ENCODE data around the gene CDK7. TPM values are rescaled to one million over a fixed set of nuclear protein-coding genes. Genes with fewer than 3 reads are reported as not detected.

The CDK7 gene
- total RNA-seq, 1 donor, result 40.0 TPM

GRCh38 chr5:69261034-69261433 lies 26.3 kb downstream of the CDK7 start:
- no peaks in the 10 kb centered on the region for H3K27me3 ChIP-seq (ENCODE audit: insufficient read depth, low read length)
- no peaks in the 10 kb centered on the region for H3K4me1 ChIP-seq (ENCODE audit: insufficient read depth, low read length)
- H3K4me3 ChIP-seq (ENCODE audit: low read length), result no peak overlapping the region
- no peaks in the 10 kb centered on the region for H3K9me3 ChIP-seq (ENCODE audit: low read depth, low read length)

DNA sequence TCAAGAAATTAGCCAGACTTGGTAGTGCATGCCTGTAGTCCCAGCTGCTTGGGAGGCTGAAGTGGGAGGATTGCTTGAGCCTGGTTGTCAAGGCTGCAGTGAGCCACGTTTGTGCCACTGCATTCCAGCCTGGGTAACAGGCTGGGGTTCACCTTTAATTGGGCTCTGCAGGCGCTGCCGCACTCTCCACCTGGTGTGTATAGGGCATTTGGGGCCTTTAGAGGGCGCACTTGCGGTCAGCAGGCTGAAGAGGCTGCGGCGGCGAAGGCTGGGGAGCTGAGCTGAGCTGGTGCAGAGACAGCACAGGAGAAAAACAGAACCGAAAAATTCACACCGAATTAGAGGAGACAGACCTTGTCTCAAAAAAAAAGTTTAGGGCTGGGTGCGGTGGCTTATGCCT lies 31.2 kb downstream of the CDK7 start:
- Histone ChIP-seq H3K27me3 (ENCODE audit: insufficient read depth, low read length) (no peaks in the 10 kb centered on the region), H3K9me3 (ENCODE audit: low read depth, low read length) (no peaks in the 10 kb centered on the region), H3K4me1 (ENCODE audit: insufficient read depth, low read length) (no peaks in the 10 kb centered on the region), H3K4me3 (ENCODE audit: low read length) (no peak overlapping the region)

- H3K27me3 ChIP-seq (ENCODE audit: insufficient read depth, low read length), result no peaks in the 10 kb centered on the region
Measured at GRCh38 chr5:69268899-69269298, 34.2 kb downstream of the CDK7 start.

GRCh38 chr5:69270840-69271239 lies 36.2 kb downstream of the CDK7 start:
- no peak overlapping the region for H3K4me3 ChIP-seq (ENCODE audit: low read length)
- H3K27me3 ChIP-seq (ENCODE audit: insufficient read depth, low read length), result no peaks in the 10 kb centered on the region
- H3K4me1 ChIP-seq (ENCODE audit: insufficient read depth, low read length), result no peaks in the 10 kb centered on the region
- no peaks in the 10 kb centered on the region for H3K9me3 ChIP-seq (ENCODE audit: low read depth, low read length)

More at GRCh38 chr5:69268899-69269298, 34.2 kb downstream of the CDK7 start:
- H3K4me3 ChIP-seq (ENCODE audit: low read length), result no peak overlapping the region
- H3K9me3 ChIP-seq (ENCODE audit: low read depth, low read length), result no peaks in the 10 kb centered on the region
- no peaks in the 10 kb centered on the region for H3K4me1 ChIP-seq (ENCODE audit: insufficient read depth, low read length)

DNA sequence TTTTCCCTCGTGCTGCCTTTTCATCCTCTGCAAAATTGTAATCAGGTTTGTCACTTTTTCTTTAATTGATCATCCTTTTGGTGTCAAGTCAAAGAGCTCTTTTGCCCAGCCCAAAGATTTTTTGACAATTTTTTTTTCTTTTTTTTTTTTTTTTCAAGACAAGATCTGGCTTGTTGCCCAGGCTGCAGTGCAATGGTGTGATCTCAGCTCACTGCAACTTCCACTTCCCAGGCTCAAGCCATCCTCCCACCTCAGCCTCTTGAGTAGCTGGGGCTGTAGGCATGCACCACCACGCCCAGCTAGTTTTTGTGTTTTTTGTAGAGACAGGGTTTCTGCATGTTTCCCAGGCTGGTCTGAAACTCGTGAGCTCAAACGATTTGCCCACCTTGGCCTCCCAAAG lies 36.7 kb downstream of the CDK7 start:
- Histone ChIP-seq H3K4me3 (ENCODE audit: low read length) (no peak overlapping the region), H3K4me1 (ENCODE audit: insufficient read depth, low read length) (no peaks in the 10 kb centered on the region), H3K27me3 (ENCODE audit: insufficient read depth, low read length) (no peaks in the 10 kb centered on the region), H3K9me3 (ENCODE audit: low read depth, low read length) (no peaks in the 10 kb centered on the region)

- H3K4me1 ChIP-seq (ENCODE audit: insufficient read depth, low read length), result no peaks in the 10 kb centered on the region
- H3K4me3 ChIP-seq (ENCODE audit: low read length), result no peak overlapping the region
- no peaks in the 10 kb centered on the region for H3K27me3 ChIP-seq (ENCODE audit: insufficient read depth, low read length)
- no peaks in the 10 kb centered on the region for H3K9me3 ChIP-seq (ENCODE audit: low read depth, low read length)
Measured at GRCh38 chr5:69275563-69275962, 40.9 kb downstream of the CDK7 start.

GRCh38 chr5:69276422-69277174 lies 41.9 kb downstream of the CDK7 start:
- no peaks in the 10 kb centered on the region for H3K4me1 ChIP-seq (ENCODE audit: insufficient read depth, low read length)
- no peaks in the 10 kb centered on the region for H3K27me3 ChIP-seq (ENCODE audit: insufficient read depth, low read length)
- no peak overlapping the region for H3K4me3 ChIP-seq (ENCODE audit: low read length)
- no peaks in the 10 kb centered on the region for H3K9me3 ChIP-seq (ENCODE audit: low read depth, low read length)

- Histone ChIP-seq H3K4me3 (ENCODE audit: low read length) (no peak overlapping the region), H3K27me3 (ENCODE audit: insufficient read depth, low read length) (no peaks in the 10 kb centered on the region), H3K4me1 (ENCODE audit: insufficient read depth, low read length) (no peaks in the 10 kb centered on the region), H3K9me3 (ENCODE audit: low read depth, low read length) (no peaks in the 10 kb centered on the region)
Measured at GRCh38 chr5:69279517-69279916, 44.8 kb downstream of the CDK7 start.

GRCh38 chr5:69281114-69281513 lies 46.4 kb downstream of the CDK7 start:
- Histone ChIP-seq H3K4me3 (ENCODE audit: low read length) (no peak overlapping the region), H3K27me3 (ENCODE audit: insufficient read depth, low read length) (no peaks in the 10 kb centered on the region), H3K4me1 (ENCODE audit: insufficient read depth, low read length) (no peaks in the 10 kb centered on the region), H3K9me3 (ENCODE audit: low read depth, low read length) (no peaks in the 10 kb centered on the region)

DNA sequence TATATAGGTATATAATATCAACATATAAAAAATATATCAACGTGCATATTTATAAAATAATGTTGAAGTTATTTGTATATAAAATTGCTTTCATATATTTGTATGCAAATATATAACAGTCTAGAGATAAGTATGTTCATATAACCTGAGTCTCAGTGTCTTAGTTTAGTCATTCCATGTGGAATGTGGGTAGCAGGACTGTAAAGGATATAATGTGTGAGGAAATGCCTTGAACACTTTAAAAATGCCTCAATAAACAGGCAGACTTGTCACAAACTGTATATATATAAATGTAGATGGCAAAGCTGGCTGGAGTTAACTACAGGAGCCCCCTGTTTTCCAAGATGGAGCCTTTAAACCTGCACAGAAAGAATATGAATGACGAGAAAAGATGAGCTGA lies 49.5 kb downstream of the CDK7 start:
- Histone ChIP-seq H3K4me1 (ENCODE audit: insufficient read depth, low read length) (no peaks in the 10 kb centered on the region), H3K9me3 (ENCODE audit: low read depth, low read length) (no peaks in the 10 kb centered on the region), H3K4me3 (ENCODE audit: low read length) (no peak overlapping the region), H3K27me3 (ENCODE audit: insufficient read depth, low read length) (no peaks in the 10 kb centered on the region)

- no peak overlapping the region for H3K4me3 ChIP-seq (ENCODE audit: low read length)
- H3K4me1 ChIP-seq (ENCODE audit: insufficient read depth, low read length), result no peaks in the 10 kb centered on the region
- no peaks in the 10 kb centered on the region for H3K27me3 ChIP-seq (ENCODE audit: insufficient read depth, low read length)
- H3K9me3 ChIP-seq (ENCODE audit: low read depth, low read length), result no peaks in the 10 kb centered on the region
Measured at GRCh38 chr5:69285448-69286116, 50.9 kb downstream of the CDK7 start.

DNA sequence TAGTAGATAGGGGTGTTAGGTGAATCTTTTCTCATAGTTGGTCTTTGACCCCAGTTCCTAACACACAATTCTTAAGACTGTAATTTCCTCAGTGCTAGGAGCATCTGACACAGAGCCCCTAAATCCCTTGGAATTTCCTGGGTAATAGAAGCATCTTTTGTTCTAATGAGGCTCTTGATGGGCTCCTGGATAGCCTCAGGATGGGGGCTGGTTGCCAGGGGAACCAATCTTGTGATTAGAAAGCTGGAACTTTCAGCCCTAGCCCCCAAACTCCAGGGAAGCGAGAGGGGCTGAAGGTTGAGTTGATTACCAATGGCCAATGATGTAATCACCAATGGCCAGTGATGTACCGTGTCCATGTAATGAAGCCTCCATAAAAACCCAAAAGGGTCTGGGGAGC lies 53.4 kb downstream of the CDK7 start:
- H3K4me3 ChIP-seq (ENCODE audit: low read length), result no peak overlapping the region
- no peaks in the 10 kb centered on the region for H3K27me3 ChIP-seq (ENCODE audit: insufficient read depth, low read length)
- no peaks in the 10 kb centered on the region for H3K4me1 ChIP-seq (ENCODE audit: insufficient read depth, low read length)
- no peaks in the 10 kb centered on the region for H3K9me3 ChIP-seq (ENCODE audit: low read depth, low read length)

DNA sequence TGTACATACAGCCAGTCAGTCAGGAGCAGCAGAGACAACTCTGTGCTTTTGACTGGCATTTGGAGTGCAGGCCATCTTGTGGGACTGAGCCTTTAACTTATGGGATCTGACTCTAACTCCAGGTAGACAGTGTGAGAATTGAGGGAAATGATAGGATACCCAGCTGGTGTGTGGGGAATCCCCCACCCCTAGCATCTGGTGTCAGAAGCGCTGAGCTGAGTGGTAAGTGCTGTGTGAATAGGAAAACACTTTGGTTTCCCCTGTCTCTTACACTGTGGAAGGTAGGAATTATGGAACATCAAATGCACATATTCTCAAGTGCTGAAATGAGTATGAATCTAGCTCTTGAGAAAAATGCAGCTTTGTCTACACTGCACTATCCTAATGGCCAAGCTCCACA lies 54.0 kb downstream of the CDK7 start:
- H3K4me3 ChIP-seq (ENCODE audit: low read length), result no peak overlapping the region
- no peaks in the 10 kb centered on the region for H3K9me3 ChIP-seq (ENCODE audit: low read depth, low read length)
- H3K4me1 ChIP-seq (ENCODE audit: insufficient read depth, low read length), result no peaks in the 10 kb centered on the region
- no peaks in the 10 kb centered on the region for H3K27me3 ChIP-seq (ENCODE audit: insufficient read depth, low read length)

GRCh38 chr5:69292306-69292705 lies 57.6 kb downstream of the CDK7 start:
- H3K4me3 ChIP-seq (ENCODE audit: low read length), result no peak overlapping the region

DNA sequence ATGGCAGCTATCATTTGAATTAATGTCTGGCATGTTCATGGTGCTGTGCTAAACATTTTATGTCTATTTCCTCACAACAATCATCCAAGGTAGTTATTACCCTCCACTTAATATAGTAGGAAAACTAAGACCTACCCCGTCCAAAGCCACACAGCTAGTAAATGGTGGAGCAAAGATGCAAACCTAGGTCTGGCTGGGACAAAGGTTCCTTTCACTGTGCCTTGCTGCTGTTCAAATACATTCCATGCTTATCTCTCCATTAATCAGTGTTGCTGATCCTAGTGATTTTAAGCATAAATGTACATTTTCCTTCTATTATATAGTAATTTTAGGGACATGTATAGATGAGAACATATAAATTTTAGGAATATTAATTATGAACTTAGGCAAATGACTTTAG lies 59.2 kb downstream of the CDK7 start:
- H3K4me3 ChIP-seq (ENCODE audit: low read length), result no peak overlapping the region
- no peaks in the 10 kb centered on the region for H3K9me3 ChIP-seq (ENCODE audit: low read depth, low read length)
- H3K4me1 ChIP-seq (ENCODE audit: insufficient read depth, low read length), result no peaks in the 10 kb centered on the region
- H3K27me3 ChIP-seq (ENCODE audit: insufficient read depth, low read length), result no peaks in the 10 kb centered on the region

More at GRCh38 chr5:69292306-69292705, 57.6 kb downstream of the CDK7 start:
- Histone ChIP-seq H3K27me3 (ENCODE audit: insufficient read depth, low read length) (no peaks in the 10 kb centered on the region), H3K4me1 (ENCODE audit: insufficient read depth, low read length) (no peaks in the 10 kb centered on the region), H3K9me3 (ENCODE audit: low read depth, low read length) (no peaks in the 10 kb centered on the region)

All from mononuclear cell (primary cell).